SH-SY5Y (cell line): Measurements from ENCODE around the gene PLCD1.
A peak's percentile ranks its signal among the peaks of the same experiment; 100 is the strongest.

ENCODE experiments used
- GATA2 ChIP-seq: IDR thresholded peaks from 2 replicates; pipeline ENCODE4 v1.6.1; 2011; ENCODE audit warnings: mild to moderate bottlenecking, low read depth, low read length
- GATA3 ChIP-seq: IDR thresholded peaks from 2 replicates; pipeline ENCODE4 v1.6.1; 2011; ENCODE audit warnings: low read depth, mild to moderate bottlenecking, low read length, moderate library complexity

Gene PLCD1

DNA sequence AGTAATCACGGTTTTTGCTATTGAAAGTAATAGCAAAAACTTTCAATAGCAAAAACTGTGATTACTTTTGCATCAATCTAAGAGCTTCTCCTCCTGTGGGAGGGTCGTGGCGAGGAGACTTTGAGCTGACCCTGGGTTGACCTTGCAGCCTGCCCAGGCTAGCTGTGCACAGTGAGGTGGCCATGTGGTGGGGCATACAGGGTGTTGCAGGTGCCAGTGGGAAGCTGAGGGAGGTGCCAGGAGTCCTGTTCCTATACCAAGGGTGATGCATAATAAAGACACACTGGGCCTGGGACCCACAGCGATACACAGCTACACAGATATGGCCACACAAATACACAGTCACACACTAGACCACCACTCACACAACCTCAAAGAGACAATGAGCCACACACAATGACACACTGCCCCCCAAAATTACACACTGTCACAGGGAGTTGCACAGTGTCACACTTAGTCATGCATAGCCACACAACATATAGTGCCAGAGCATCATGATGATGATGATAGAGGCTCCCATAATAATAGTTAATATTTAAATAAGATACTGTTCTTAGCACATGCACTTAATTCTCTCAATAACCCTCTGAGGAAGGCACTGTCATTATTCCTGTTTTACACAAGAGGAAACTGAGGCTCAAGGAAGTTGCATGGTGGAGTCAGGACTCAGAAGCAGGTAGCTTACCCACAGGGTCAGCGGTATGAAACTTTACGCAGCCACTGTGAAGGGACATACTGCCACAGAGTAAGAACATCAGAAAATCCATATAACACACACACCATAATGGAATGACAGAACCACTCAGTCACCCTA lies 6.3 kb downstream of the PLCD1 start:
- TF ChIP-seq GATA2 (no peak), GATA3 (no peak)

DNA sequence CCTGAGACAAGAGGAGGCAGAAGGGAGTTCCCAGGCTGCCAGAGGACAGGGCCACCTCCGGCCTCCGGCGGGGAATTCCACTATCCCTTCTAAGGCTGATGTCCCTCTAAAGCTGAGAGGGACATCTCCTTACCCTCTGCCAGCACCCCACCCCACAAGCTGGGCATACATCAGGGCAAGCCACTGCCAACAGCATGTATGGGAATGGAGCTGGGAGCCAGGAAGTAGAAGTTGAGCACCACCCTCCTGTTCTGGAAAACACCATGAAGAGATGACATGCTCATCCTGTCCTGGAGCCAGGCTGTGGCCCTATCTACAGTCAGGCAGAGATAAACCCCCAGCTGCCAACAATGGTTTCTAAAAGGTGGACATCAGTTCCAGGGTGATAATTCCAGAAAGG lies 7.1 kb downstream of the PLCD1 start:
- no peak for TF ChIP-seq GATA2
- TF ChIP-seq GATA3 = no peak

DNA sequence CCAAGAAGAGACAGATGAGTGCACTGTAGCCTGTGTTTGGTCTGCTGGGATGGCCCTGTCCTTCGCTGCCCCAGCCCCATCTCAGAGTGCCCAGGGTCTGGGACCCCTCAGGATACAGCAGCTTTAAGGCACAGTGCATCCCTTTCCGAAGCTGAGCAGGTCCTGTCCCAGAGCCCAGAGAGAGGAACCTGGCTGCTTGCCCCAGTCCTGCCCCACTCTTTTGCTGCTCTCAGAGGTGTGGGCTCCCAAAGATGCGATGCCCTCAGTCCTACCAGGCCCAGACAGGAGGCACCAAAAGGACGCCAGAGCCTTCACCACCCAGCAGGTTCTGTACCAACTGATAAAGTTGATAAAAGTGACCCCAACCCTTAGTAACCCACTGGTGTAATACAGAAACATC lies 8.2 kb downstream of the PLCD1 start:
- no peak for TF ChIP-seq GATA3
- TF ChIP-seq GATA2 = no peak

DNA sequence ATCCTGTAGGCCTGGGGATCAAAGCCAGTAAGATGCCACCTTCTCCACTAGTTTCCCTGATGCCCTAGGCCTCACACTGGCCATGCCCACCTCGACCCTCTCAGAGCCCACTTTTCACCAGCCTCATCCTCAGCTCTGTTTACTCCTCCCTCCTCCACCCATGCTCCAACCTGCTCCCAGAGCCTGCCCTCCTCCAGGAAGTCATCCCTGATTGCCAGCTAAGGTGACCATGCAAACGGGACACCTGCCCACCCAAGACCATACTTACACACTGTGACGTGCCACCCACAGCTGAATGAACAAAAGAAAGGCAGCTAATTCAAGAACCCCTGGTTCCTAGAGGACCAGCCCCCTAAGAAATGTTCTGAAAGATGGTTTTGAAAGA lies 9.1 kb downstream of the PLCD1 start:
- TF ChIP-seq GATA3 (no peak), GATA2 (no peak)

DNA sequence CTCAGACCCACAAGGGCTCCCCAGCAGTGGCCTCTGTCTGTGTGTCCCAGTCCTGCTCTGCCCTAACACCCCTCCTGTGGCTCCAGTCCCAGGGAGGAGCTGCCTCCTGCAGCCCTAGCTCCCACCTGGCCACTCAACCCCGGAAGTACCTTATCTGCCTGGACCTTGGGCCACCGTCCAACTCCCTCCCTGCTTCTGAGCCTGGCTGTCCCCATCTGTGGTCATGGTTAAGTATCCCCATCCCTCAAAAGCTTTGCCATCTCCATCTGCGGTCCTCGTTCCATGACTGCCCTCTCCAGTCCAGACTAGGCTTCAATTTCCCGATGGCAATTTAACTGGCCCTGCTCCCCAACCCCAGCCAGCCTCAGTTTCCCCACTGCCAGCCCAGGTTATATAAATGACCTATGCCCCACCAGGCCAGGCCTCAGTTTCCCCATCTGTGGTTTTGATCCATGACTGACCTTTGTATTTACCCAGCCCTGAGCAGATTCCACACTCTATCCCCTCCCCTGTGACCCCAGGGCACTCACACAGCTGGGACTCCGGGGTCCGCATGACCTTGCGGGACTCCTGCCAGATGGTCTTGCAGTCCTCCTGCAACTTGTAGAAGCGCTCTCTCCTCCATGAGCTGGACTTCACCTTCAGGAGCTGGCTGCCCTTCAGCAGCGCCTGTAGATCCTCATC lies 9.6 kb downstream of the PLCD1 start:
- TF ChIP-seq GATA3 = no peak
- no peak for TF ChIP-seq GATA2

DNA sequence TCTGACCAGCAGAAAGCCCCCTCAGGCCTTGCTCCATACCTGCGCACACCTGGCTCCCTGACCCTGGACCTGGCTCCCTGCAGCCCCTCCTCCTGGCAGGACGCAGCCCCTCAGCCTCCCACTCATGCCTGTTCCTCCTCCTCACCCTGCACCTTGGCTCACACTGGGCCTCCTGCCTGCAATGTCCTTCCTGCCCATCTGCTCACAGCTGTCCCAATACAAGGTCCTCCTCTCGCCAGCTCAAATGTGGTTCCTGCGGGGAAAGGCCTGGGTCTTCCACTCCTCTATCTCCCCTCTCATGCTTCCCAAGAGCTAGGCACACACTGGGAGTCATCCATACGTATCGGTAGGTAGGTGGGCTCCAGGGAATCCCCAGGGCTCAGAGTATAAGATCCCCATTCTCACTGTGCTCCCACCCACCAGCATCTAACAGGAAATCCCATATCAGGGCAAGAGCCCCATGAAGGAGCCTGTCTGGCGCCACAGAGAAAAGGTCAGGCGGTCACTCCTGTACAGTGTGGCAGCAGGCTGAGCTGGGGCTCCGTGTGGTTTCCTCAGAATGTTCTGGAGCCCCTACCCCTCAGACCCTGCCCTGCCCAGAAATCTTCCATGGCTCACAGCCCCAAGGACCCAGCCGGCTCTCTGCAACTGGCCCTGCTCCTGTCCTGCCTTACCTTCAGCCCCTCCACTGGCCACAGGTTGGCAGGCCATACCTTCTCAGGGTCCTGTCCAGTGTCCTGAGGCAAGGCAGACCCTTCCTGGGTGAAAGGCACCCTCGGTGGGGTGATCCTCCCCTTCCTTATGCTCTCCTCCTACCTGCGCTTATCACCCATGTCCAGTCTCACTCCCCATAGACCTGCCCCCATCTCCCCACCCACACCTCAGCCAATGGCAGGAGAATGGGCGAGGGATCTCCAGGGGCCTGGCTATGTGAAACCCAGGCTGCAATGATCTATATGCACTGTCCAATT lies 10.9 kb downstream of the PLCD1 start:
- TF ChIP-seq GATA2 (no peak), GATA3 (no peak)

DNA sequence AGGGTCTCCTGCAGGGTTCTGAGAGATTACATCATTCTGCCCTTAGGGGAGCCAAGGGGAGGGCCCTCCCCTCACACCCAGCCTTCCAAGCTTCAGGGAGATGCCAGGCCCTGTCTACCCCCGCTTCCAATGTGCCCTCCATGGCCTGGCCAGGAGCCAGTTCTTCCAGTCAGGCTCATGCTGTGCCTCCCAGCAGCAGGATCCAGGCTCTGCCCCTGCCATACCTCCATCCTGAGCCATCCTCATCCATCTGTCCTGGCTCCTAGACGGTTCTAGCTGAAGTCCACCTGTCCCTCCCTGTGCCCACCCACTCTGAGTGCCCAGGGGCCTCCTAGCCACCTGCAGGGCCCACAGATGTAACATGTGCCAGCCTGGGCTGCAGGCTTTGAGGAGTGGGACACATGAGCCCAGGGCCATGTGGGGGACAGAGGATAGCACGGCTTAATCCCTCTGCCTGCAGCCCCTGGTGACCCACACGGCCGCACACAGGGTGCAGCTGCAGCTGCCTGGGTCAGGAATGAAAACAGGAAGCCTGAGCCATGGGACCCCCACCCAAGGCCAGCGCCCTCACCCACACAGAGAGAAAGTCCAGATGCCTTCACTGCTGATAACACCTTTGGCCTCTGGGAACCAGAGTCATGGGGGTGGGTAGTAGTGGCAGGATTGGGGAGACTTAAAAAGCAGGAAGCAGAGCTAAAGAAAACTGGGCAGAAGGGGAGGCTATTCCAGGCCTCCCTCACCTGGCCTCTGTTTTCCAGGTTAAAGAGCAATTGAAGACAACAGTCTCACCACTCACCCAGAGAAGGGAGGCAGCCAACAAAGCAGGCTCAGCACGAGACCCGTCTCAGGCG lies 11.8 kb downstream of the PLCD1 start:
- TF ChIP-seq GATA3 (no peak), GATA2 (peak; percentile 57)

DNA sequence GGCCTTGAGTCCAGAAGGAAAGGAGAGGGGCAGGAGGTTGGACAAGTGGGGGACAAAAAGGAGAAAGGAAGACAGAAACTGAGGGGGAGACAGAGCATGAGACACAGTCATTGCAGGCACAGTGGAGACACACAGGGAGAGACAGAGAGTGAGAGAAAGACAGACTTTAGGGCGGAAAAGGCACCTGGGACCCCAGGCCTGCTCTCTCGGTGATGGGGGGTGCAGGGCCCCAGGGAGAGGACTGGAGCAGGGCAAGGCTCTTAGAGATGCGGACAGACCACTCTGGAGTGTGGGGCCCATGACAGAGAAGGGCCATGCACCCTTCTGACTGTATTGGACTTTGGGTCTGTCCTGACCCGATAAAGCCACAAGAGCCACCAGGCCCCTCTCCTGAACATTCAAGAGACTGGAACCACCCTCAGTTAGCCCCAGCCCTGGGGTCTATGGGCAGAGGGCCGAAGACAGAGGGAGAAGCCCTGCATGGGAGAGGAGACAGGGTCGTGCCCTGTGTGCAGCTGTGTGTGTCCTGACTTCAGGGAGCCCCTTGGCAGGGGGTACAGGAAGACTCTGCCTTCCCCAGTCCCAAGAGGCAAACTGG lies 12.5 kb downstream of the PLCD1 start:
- TF ChIP-seq GATA3 (no peak), GATA2 (no peak)

DNA sequence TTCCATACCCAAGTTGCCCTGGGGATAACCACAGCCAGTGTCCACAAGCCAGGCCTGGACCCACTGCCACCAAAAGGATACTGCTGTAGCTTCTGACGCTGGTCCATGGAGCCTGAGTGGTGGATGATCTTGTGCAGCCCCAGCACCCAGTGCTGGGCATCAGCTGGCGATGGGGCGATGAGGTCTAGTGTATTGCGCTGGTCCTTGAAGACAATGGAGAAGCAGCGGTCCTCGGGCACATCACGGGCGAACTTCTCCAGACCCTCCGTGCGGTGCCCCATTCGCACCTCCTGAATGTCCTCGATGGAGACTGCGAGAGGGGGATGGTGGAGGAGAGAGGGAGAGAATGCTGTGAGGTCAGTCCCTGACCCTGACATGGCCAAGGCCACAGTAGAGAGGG lies 13.0 kb downstream of the PLCD1 start:
- TF ChIP-seq GATA3 (no peak), GATA2 (no peak)

DNA sequence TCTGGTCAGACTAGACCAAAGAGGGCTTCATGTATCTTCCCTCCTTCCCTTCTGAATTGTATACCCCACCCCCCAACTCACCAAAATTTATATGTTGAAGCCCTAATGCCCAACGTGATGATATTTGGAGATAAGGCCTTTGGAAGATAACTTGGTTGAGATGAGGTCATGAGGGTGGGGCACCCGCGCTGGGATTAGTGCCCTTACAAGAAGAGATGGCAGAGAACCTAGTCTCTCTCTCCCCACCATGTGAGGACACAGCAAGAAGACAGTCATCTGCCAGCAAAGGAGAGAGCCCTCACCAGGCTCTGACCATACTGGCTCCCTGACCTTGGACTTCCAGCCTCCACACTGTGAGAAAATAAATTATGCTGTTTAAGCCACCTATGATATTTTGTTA lies 13.5 kb downstream of the PLCD1 start:
- TF ChIP-seq GATA3 = no peak
- TF ChIP-seq GATA2 = no peak

DNA sequence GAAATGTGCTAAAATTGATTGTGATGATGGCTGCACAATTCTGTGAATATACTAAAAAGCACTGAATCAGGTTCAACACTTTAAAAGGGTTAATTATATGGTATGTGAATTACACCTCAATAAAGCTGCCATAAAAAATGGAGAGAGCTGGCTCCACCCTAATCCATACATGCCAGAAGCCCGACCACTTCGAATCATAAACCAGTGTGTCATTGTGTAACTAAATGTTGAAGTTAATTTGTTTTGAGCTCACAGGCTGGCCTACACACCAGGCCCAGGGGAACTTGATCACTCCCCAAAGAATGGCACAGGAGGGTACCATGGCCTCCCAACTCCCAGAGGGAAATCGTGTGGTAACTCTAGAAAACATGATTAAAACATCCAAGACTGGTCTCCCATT lies 14.0 kb downstream of the PLCD1 start:
- TF ChIP-seq GATA3 = no peak
- TF ChIP-seq GATA2 = no peak

DNA sequence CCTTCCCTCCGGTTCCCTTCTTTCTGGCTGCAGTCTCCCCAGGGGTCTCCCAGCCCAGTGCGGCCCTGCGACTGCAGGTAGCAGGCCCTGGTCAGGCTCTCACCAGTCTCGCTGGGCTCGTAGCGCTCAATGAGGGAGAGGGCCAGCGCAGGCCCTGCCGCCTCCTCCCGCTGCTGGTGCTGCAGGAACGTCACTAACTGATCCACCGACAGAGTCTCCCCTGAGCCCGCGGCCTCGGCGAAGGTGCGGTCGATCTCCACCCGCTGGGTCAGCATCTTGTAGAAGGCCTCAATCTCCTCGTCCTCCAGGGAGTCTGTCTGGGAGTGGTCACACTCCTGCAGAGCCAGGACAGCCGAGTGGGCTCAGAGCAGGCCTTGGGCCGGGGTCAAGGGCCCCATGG lies 18.3 kb downstream of the PLCD1 start:
- no peak for TF ChIP-seq GATA3
- TF ChIP-seq GATA2 = no peak
